ENCODE measurements around the gene ZFAND3. TPM values are rescaled to one million over a fixed set of nuclear protein-coding genes. Genes with fewer than 3 reads are reported as not detected.
"Not testable (repeated sequence)": the region's sequence is repeated elsewhere in the genome, so short reads cannot be mapped to it uniquely, and the experiment has no call there.

ZFAND3 gene
- total and polyA plus RNA-seq, 8 donors, result 19.8 to 164 (median 37.3) TPM

GRCh38 chr6:38047562-38047961 lies 228.0 kb downstream of the ZFAND3 start:
- Histone ChIP-seq H3K27me3 (no peaks in the 10 kb centered on the region), H3K9me3 (no peaks in the 10 kb centered on the region), H3K27ac (no peak overlapping the region), H3K4me1 (peaks cover 0 to 7% (median 3%) of the 10 kb centered on the region in 4 donors), H3K4me3 (no peak overlapping the region), H3K36me3 (no peaks in the 10 kb centered on the region)
- 90 to 92% (median 91%) methylated on average over 4 of the region's 4 CpGs for WGBS, 5 donors
- intact Hi-C loops (cut with DNase I; ENCODE audit: low total_unique reads), result no loop called here
- TF ChIP-seq POLR2AphosphoS5 (IDR thresholded peaks at IDR 0.05), result no peak
- TF ChIP-seq EP300 (IDR thresholded peaks at IDR 0.05), result no peak
- TF ChIP-seq CTCF (IDR thresholded peaks at IDR 0.05), result no peak
- TF ChIP-seq POLR2A (IDR thresholded peaks at IDR 0.05), result no peak
- no peak for DNase-seq

GRCh38 chr6:38049861-38050397 lies 230.4 kb downstream of the ZFAND3 start:
- 86 to 92% (median 87%) methylated on average over 9 of the region's 9 CpGs for WGBS, 5 donors
- H3K9me3 ChIP-seq; H3K36me3 ChIP-seq; intact Hi-C loops (cut with DNase I; ENCODE audit: low total_unique reads); H3K27ac ChIP-seq; H3K27me3 ChIP-seq; H3K4me3 ChIP-seq; DNase-seq: not testable (repeated sequence)
- peaks cover 0 to 23% (median 5%) of the 10 kb centered on the region in 4 donors for H3K4me1 ChIP-seq

DNA sequence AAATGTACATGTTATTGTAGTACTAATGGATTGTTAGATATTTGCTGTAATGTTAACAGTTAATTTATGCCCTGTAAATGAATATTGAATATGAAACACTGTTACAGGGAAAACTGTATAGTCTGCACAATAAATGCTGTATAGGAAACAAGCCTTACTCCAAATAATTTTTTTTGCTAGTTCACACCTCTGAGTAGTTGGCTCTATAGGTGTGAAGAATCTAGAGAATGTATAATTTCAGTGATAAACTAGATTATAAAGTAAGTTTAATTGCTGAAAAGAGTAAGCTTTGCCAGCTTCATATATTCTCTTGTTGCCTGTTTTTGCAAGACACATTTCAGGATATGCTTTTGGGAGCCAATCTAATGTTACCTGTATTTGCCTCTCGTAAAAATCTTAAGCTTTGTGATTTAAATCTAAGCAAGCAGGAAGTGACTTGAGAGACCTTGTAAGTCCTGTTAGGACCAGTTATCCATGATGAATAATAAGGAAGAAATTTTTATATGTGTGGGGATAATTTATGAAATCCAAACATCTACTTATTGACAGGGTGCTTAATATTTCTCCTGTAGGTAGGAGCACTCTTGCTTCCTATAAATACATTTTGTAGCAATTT lies 232.4 kb downstream of the ZFAND3 start:
- no peak for DNase-seq
- Histone ChIP-seq H3K27me3 (no peaks in the 10 kb centered on the region), H3K9me3 (no peaks in the 10 kb centered on the region), H3K27ac (no peak overlapping the region), H3K36me3 (no peaks in the 10 kb centered on the region), H3K4me3 (no peak overlapping the region), H3K4me1 (peaks cover 0 to 34% (median 15%) of the 10 kb centered on the region in 4 donors)
- WGBS, 5 donors, result 63 to 69% (median 67%) methylated on average over 1 of the region's 1 CpG
- intact Hi-C loops (cut with DNase I; ENCODE audit: low total_unique reads), result no loop called here
- TF ChIP-seq CTCF (IDR thresholded peaks at IDR 0.05), result no peak
- TF ChIP-seq EP300 (IDR thresholded peaks at IDR 0.05), result no peak
- TF ChIP-seq POLR2AphosphoS5 (IDR thresholded peaks at IDR 0.05), result no peak
- TF ChIP-seq POLR2A (IDR thresholded peaks at IDR 0.05), result no peak

DNA sequence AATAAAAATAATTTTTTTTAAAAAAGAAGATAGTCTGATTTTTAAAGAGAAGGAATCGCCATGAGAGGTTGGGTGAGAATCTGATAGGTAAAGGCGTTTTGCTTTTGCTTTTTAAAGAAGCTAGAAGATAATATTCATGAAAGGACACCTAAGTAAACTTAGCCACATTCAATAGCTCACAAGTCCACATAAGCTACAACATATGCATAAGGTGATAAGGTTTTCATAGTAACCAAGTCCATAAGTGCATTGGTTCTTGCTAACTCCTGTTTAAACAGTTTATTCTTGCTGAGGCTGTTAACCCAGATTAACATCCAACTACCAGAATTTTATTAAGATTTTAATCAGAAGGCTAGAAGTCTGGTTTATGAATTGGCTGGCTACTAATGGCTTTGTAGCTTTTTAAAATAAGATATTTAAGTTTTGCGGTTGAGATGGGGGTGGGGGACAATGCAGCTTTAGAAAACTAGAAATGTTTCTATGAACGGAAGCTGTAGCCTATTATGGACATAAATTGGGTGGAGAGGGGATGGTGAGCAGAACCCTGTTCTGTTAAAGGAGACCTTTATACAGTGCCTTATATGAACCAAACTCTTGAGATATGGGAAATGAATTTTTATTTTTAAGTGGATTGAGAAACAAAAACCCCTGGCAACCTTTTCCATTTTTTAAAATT lies 235.1 kb downstream of the ZFAND3 start:
- Histone ChIP-seq H3K27me3 (no peaks in the 10 kb centered on the region), H3K36me3 (no peaks in the 10 kb centered on the region), H3K4me1 (peaks cover 0 to 46% (median 19%) of the 10 kb centered on the region in 4 donors), H3K4me3 (no peak overlapping the region), H3K27ac (no peak overlapping the region), H3K9me3 (no peaks in the 10 kb centered on the region)
- intact Hi-C loops (cut with DNase I; ENCODE audit: low total_unique reads), result no loop called here
- 37 to 67% (median 58%) methylated on average over 4 of the region's 4 CpGs for WGBS, 5 donors
- no peak for DNase-seq
- TF ChIP-seq CTCF (IDR thresholded peaks at IDR 0.05) (no peak), POLR2AphosphoS5 (IDR thresholded peaks at IDR 0.05) (no peak), EP300 (IDR thresholded peaks at IDR 0.05) (no peak), POLR2A (IDR thresholded peaks at IDR 0.05) (no peak)

DNA sequence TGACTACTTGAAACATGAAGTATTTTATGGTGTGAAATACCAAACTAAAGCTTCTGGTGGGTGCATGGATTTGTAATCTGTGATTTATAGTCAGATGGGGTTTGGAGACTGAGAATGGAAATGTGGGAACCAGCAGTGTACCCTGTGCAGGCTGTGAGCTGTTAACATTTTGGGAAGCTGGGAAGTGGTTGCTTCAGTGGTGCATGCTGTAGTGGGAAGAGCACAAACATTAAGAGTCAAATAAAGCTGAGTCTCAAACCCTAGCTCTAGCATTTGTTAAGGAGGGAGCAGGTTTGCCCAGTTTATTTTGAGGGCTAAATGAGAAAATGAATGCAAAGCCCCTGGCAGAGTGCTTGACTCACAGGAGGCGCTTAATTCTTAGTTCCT lies 235.7 kb downstream of the ZFAND3 start:
- no peaks in the 10 kb centered on the region for H3K36me3 ChIP-seq
- no peaks in the 10 kb centered on the region for H3K27me3 ChIP-seq
- no peaks in the 10 kb centered on the region for H3K9me3 ChIP-seq
- no peak for DNase-seq
- intact Hi-C loops (cut with DNase I; ENCODE audit: low total_unique reads), result no loop called here
- no peak overlapping the region for H3K4me3 ChIP-seq
- H3K27ac ChIP-seq, result no peak overlapping the region
- peaks cover 0 to 46% (median 19%) of the 10 kb centered on the region in 4 donors for H3K4me1 ChIP-seq
- 96 to 100% (median 98%) methylated on average over 1 of the region's 1 CpG for WGBS, 5 donors
- TF ChIP-seq EP300 (IDR thresholded peaks at IDR 0.05) (no peak), CTCF (IDR thresholded peaks at IDR 0.05) (no peak), POLR2A (IDR thresholded peaks at IDR 0.05) (no peak), POLR2AphosphoS5 (IDR thresholded peaks at IDR 0.05) (no peak)

All from stomach (tissue), 9 donors.